Caki2 (cell line): Measurements from ENCODE around the gene TMEM255B. TPM values are rescaled to one million over a fixed set of nuclear protein-coding genes. Genes with fewer than 3 reads are reported as not detected.

Source experiments
- DNase-seq: peaks from one replicate; pipeline ENCODE4 v3.0.0-alpha.2; 2015; ENCODE audit warnings: low read depth
- in situ Hi-C: cut with HindIII; loops from 2 replicates; pipeline ENCODE4 v1.10.0; 2016; ENCODE audit warnings: low sequenced_read_pairs, low pct_unique_long_range_greater_than_20kb, mixed read lengths
- total RNA-seq: library from RNA; depleted of rRNA; stranded (reverse); fragments of >200 nt; shearing (Covaris generic); gene quantifications from 2 replicates; pipeline ENCODE4 v1.2.3, GENCODE V29; 2014; ENCODE audit warnings: low replicate concordance

The TMEM255B gene
- total RNA-seq, 1 experiment from 2014 or later = not detected

DNA sequence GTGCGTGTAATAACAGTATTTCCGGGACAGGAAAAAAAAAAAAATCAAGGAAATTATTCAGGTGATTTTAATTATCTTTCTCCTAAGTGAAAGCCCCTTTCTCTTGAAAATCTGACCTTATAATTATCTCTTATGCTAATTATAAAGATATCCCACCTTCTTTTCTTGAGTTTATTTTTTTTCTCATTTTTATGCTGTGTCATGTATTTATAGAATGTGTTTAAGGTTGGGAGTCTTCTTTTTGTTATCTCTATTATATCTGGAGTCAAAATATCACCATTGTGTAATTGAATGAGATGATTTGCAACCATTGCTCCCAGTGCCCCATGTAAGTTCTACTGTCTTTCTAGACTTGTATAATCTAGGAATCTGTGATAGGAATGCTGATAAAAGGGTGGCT lies 3.0 kb downstream of the TMEM255B start:
- DNase-seq = no peak
- in situ Hi-C loops = no loop called here

DNA sequence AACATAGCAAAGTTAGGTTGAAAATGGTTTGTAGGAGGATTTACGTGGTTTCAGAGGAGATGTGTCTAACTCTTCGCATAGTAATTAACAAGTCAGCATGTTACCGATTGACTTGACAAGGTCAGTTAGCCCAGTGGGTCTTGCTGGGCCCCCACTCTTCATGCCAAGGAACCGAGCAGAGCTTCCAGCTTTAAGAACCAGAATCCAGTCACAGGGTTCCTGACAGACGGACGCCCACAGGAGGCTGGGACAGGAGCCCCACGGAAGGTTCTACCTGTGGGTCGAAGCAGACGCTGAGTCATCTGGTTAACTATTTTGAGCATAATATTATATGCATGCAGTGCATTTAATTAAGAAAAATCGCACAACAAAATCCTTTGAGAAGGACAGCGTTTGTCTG lies 3.5 kb downstream of the TMEM255B start:
- in situ Hi-C loops = no loop called here
- no peak for DNase-seq

DNA sequence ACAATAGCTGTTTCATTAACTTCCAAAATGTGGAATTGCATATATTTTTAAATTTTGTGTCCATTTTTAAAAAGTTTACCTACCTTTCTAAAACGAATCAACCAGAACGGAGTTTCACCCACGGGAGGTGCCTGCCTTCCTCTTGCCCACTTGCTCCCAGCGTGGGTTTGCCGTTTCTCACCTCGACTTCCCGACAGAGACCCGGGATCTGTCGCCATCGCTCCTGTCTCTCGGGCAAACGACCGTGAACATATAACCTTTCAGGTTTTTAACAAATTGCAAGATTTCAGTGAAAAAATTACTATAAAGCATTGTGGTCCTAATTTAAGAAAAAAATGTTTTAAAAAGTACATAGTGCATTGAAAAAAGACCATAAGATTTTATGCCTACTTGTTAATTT lies 4.2 kb downstream of the TMEM255B start:
- in situ Hi-C loops = no loop called here
- DNase-seq = no peak

DNA sequence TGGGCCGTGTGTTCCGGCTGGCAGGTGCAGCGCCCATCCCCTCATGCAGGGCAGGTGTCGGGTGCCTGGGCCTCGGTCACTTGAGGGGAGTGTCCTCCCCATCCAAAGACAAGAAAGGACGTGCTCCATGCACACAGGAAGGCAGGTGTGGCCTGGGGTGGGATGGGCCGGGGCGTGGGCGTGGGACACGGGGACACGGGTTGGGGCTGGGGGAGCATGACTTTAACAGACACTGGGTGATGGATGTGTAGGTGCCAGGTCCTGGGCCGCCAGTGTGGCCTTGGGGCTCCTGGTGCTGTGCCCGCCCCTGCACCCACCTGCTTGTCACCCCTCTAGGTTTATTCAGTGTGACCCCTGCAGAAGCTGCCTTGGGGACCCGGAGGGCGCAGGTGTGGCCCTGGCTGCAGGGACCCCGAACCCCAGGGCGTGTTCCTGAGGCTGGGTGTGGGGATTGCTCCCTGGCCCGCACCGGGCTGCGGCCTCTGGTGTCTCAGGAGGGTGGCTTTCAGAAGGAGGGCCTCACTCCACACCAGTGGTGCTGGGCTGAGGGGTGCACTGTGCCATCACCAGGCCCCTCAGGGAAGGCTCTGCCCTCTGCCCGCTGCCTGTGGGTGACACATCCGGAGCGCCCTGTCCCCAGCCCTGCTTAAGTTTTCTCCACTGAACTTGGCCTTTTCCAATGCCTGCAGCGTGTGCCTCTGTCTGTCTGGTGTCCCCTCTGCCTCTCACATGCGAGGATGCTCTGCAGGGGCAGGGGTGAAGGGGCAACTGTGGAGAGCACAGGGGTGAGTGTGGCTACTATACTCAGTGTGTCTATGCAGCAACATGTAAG lies 5.2 kb downstream of the TMEM255B start:
- in situ Hi-C loops = no loop called here
- DNase-seq = no peak

DNA sequence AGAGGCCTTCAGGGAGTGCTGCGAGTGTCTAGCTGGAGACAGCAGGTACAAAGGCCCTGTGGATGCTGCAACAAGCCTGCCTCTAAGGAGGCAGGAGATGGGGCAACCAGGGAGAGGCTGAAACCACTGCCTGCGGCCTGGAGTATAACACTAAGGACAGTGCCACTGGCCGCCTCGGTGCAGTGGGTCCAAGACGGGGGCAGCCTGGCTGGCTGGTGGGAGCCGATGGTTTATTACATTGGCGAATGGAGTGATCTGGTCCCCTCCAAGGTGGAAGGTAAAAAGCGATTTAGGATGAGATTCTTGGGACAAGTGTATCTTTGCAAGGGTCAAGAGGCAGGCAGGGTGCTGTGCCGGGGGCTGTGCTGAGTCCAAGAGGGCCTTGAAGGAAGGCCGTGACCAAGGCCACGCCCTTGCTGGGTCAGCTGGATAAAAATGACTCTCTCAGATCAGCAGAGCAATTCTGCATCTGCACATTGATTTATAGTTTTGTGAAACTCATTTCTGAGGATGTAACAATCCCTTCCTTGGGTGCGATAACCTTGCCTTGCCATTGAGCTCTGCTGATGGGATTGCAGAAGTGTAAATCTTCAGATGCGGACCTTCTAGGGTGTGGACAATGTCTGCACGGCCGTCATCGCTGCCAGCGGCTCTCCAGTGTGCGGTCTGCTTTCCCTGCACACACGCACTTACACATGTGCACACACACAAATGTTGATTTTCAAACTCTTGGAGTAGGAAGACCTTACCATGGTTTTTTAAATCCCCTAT lies 6.0 kb downstream of the TMEM255B start:
- in situ Hi-C loops = no loop called here
- DNase-seq = no peak

DNA sequence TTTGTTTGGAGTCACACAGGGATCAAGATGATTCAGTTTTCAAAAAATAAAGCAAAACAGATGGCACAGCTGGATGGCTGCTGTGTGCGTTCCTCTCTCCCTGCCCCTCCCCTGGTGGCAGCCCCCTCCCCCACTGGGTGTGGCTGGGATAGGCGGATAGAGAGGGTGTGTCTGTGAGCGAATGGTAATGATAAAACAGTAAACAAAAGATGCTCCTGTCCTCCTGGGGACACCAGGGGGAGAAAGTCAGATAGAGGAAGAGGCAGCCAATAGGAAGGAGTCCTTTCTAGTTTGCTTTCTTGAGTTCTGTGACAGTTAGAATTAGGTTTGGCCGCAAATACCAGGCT lies 6.5 kb downstream of the TMEM255B start:
- in situ Hi-C loops = no loop called here
- no peak for DNase-seq

DNA sequence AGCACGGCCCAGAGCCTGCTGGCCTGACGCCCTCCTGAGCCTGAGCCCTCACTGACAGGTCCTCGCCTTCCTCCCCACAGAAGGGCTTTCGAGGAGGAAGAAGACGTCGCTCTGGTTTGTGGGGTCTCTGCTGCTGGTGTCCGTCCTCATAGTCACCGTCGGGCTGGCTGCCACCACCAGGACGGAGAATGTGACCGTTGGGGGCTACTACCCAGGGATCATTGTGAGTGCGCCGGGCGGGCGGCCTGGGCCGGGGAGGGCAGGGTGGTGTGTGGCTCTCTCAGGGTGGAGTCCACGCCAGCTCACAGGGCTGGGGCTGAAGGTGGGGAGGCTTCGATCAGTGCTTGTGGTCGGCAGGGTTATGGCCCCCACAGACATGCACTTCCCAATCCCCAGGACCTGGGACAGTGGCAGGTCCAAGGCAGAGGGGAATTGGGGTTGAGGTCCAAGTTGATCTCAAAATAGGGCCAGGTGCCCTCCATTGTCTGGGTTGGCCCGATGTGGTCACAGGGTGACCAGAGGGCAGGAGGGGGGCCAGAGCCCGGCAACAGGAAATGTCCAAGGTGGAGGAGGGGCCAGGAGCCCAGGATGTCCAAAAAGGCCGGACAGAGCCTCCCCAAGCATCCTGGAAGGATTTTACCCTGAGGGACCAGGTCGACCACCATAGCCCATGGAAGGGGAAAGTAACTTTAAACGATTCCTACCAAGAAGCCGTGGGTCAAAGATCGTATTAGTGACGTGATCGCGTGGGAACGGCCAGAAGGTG lies 7.2 kb downstream of the TMEM255B start:
- DNase-seq = no peak
- in situ Hi-C loops = no loop called here

DNA sequence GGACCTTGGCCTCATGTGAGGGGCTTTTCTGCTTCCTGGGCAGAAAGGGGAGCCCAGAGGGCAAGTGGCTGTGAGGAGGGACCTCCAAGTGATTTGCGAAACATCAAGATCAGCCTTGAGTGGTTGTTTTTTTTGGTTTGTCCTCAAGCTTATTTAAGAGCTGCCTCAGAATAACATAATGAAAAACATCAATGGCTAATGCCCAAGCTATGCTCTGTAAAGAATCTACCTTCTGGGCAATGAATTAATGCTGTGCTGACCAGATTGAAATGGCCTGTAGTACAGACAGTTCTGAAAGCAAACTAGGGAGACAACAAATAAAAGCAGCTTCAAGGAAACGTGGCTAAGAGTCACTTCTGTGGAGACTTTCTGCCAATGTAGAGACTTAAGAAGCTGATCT lies 8.3 kb downstream of the TMEM255B start:
- no peak for DNase-seq

DNA sequence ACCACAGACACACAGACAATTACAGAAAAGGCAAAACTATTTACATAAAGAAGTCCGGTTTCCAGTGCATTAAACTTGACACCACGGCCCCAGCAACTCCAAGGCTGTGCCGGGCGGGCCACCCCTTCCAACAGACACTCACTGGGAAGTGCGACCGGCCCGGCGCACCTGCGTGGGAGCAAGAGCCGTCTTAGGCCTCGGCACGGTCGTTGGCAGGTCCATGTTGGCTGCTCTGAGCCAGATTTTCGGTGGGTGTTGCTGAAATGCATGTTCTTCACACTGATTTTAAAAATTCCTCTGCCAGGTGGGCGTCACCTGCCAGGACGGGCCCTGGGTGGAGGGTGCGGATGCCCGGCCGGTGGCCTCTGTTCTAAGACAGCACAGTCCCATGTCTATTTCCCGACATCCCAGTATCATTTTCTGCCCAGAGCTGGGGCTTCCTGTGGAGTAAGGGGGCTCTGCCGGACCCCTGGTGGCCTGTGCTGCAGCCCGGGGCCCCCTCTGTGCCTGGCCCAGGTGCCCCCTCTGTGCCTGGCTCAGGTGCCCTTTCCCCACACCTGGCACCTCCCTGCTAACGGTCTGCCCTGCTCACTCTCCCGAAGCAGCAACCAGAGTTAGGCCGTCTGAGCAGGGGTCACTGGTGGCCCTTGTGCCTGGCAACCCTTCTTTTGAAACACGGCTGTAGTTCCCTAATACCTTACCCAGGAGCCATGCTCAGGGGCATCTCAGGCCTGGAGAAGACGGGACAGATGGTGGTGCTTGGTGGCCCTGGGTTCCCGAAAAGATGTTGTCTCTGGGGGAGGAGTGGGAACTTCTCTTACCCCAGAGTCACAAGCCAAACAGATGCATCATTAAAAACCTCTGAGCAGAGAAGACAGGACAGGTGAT lies 9.2 kb downstream of the TMEM255B start:
- in situ Hi-C loops = no loop called here
- DNase-seq = no peak

More for the DNA sequence above, 8.3 kb downstream of the TMEM255B start:
- in situ Hi-C loops = no loop called here

DNA sequence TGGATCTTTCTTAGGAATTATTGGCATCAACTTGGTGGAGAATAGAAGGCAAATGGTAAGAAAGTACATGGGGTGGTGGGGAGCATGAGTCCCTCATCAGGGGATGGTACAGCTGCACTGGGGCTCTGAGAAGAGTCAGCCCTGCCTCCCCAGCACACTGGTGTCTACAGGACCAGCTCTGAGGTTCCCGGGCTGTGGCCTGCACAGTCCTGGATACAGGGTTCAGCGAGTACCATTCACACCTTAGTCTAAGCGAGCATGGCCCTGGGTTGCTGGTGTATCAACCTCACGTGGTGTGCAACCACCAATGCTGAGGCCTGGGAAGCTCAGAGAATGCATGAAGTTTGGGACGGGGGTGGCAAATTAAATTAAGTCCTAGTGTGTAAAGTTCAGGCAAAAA lies 10.1 kb downstream of the TMEM255B start:
- in situ Hi-C loops = no loop called here

DNA sequence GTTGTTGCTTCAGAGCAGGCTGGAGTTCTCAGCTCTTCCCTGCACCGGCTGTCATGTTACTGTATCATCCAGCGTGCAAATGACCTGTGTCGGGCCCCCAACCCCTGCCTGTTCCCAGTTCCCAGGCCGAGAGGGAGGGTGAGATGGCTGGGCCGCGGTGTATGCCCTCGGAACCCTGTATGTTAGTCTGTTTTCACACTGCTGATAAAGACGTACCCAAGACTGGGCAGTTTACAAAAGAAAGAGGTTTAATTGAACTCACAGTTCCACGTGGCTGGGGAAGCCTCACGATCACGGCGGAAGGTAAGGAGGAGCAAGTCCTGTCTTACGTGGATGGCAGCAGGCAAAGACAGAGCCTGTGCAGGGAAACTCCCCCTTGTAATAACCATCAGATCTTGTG lies 10.9 kb downstream of the TMEM255B start:
- in situ Hi-C loops = no loop called here
- no peak for DNase-seq

More for the DNA sequence above, 10.1 kb downstream of the TMEM255B start:
- DNase-seq = no peak

DNA sequence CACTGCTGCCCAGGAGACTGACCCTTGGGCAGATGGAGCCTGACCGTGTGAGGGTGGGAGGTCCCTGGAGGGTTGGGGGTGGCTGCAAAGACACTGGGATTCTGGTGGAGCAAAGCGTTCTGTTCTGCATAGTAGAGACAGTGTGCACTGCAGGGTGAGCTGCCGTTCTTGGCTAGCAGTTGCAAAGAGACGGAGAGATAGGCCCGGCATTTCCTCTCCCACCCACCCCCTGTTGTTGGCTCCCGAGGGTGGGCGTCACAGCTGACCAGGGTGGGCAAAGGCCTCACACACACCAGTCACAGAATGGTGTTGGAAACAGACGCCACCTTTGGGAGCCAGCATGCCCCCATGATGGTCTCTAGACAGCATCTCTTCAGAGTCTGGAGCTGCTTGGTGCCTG lies 11.4 kb downstream of the TMEM255B start:
- no peak for DNase-seq
- in situ Hi-C loops = no loop called here

DNA sequence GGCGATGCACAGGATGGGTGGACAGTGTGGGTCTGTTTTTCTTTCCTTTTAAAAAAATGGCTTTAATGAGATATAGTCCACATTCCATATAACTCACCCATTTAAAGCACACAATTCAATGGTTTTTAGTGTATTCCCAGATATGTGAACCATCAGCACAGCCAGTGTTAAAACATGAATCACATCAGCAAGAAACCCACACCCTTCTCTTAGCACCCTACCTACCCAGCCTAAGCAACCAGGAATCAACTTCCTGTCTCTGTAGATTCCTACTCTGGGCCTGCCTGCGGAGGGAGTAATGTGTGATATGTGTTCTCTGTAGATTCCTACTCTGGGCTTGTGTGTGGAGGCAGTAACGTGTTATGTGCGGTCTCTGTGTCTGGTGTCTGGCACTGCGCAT lies 11.9 kb downstream of the TMEM255B start:
- in situ Hi-C loops = no loop called here
- no peak for DNase-seq

DNA sequence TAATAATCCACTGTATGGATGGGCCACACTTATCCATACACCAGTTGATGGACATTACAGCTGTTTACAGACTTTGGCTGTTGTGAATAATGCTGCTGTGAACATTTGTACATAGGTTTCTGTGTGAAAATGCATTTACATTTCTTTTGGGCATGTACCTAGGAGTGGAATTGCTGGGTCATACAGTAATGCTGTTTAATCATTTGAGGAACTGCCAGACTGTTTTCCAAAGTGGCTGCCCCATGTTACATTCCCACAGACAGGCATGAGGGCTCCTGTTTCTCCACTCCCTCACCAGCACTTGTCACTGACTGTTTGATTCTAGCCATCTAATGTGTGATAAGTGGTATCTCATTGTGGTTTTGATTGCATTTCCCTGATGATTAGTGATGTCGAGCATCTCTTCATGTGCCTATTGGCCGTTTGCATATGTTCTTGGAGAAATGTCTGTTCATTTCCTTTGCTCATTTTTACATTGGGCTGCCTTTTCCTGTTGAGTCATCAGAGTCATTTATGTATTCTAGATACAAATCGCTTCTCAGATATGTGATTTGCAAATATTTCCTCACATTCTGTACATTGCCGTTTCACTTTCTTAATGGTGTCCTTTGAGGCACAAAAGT lies 12.8 kb downstream of the TMEM255B start:
- DNase-seq = no peak
- in situ Hi-C loops = no loop called here

DNA sequence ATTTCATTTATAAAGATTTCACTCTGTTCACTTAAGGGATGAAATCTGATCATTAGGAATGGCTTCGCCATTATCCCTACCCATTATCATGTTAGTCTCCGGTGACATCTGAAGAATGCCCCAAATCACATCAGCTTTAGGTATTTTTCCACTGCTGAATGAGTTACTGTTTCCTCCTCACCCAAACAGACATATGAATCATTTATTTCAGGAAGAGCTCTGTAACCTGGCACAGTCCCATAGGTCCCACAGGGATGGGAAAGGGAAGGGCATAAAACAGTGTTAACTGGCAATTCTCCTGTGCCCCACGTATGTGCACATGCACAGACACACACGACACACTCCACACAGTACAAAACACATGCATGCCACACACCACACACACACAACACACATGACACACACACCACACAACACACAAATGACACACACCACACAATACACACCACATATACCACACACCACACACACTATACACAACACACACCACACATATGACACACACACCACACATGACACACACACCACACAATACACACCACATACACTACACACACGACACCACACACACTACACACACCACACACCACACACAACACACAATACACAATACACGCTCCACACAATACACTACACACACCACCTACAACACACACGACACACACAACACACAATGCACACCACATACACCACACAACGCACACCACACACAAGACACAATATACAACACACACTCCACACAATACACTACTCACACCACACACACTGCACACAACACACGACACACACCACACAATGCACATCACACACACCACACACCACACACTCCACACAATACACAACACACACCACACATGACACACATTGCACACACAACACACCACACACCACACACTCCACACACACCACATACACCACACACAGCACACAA lies 15.4 kb downstream of the TMEM255B start:
- DNase-seq = no peak
- in situ Hi-C loops = no loop called here

DNA sequence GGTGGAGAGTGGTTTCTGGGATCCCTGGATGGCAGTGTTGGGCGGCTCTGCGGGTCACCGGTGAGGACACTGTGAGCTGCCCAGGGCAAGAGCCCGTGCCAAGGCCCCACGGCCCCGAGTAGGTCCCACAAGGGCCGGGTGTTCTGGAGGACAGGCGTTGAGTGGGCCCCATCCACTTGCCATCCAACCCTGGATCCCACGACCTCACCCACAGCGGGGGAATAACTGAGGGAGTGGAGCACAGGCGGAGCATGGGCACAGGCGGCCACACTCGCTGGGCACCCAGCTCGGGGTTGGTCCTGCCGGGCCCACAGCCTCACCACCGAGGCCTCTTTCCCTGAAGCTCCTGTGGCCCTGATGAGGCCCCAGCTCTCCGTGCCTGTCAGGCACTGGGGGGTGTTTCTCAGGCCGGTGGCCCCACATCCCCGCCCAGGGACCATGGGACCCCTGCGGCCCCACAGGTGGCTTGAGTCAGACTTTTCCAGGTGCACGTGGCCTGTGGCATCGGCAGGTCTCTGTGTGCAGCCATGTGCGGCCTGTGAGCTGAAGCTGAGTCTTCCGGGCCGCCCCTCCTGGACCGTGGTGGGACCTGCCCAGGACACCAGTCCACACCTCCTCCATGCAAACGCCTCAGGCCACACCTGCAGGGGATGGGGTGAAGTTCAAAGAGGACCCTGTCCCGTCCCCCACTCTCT lies 16.6 kb downstream of the TMEM255B start:
- DNase-seq = no peak
- in situ Hi-C loops = no loop called here
